ENCODE data around the gene VDR. TPM values are rescaled to one million over a fixed set of nuclear protein-coding genes. Genes with fewer than 3 reads are reported as not detected.

Gene VDR
- total and polyA plus RNA-seq, 2 experiments from 2014 or later, result not detected

DNA sequence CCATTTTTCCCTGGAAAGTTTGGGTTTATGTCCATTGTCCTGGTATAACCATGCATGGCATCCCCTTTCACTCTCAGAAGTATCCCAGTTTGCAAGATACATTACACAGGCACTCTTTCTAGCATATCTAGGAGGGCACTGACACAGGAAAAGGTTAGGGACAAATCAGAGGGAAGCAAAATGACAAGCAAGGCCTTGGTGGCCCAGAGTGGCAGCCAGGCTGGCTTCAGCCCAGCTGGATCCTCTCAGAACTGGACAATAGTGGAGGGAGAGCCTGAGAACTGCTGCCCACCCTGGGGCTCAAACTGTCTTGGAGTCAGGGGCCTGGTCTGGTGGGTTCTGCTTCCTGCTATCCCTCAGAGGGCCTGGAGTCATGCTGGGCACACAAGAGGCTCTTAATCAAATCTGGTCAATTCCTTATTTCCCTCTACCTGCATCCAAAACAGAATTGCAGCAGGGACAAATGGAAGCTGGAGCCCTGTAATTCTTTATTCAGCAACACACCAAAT lies 2.6 kb downstream of the VDR start:
- H3K9me3 ChIP-seq (ENCODE audit: low read depth), result no peaks in the 10 kb centered on the region
- TF ChIP-seq, protein P1, sequence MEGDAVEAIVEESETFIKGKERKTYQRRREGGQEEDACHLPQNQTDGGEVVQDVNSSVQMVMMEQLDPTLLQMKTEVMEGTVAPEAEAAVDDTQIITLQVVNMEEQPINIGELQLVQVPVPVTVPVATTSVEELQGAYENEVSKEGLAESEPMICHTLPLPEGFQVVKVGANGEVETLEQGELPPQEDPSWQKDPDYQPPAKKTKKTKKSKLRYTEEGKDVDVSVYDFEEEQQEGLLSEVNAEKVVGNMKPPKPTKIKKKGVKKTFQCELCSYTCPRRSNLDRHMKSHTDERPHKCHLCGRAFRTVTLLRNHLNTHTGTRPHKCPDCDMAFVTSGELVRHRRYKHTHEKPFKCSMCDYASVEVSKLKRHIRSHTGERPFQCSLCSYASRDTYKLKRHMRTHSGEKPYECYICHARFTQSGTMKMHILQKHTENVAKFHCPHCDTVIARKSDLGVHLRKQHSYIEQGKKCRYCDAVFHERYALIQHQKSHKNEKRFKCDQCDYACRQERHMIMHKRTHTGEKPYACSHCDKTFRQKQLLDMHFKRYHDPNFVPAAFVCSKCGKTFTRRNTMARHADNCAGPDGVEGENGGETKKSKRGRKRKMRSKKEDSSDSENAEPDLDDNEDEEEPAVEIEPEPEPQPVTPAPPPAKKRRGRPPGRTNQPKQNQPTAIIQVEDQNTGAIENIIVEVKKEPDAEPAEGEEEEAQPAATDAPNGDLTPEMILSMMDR (IDR thresholded peaks at IDR 0.05; ENCODE audit: low read depth, low read length), result no peak
- H3K36me3 ChIP-seq, result no peaks in the 10 kb centered on the region
- no peaks in the 10 kb centered on the region for H3K4me1 ChIP-seq (ENCODE audit: low read depth)
- H3K27me3 ChIP-seq, result peaks cover 86% of the 10 kb centered on the region
- H3K27ac ChIP-seq, result no peak overlapping the region
- H3K4me3 ChIP-seq, result no peak overlapping the region
- no peak for DNase-seq (ENCODE audit: low read depth in 1 of 2, low spot score in 1 of 2)

DNA sequence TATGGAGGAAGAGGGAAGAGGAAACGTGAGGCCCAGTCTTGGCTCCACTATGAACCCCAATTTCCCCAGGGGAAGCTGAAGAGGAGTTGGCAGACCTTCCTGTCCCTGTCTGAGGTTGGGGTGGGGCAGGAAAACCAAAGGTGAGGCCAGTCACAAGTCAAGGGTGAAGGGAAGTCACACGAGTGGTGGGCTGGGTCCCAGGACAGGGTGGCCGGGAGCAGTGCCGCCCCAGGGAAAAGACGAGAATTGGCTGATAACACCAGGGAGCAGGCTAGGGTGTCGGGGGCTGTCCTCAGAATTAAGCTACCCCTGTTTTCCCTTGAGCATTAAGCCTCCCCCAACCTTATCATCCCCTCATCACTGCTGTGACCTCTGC lies 3.1 kb downstream of the VDR start:
- no peak for DNase-seq (ENCODE audit: low read depth in 1 of 2, low spot score in 1 of 2)
- Histone ChIP-seq H3K4me1 (ENCODE audit: low read depth) (no peaks in the 10 kb centered on the region), H3K27ac (no peak overlapping the region), H3K36me3 (no peaks in the 10 kb centered on the region), H3K4me3 (no peak overlapping the region), H3K9me3 (ENCODE audit: low read depth) (no peaks in the 10 kb centered on the region), H3K27me3 (peaks cover 82% of the 10 kb centered on the region)
- TF ChIP-seq, protein P1 (IDR thresholded peaks at IDR 0.05; ENCODE audit: low read depth, low read length), result no peak

DNA sequence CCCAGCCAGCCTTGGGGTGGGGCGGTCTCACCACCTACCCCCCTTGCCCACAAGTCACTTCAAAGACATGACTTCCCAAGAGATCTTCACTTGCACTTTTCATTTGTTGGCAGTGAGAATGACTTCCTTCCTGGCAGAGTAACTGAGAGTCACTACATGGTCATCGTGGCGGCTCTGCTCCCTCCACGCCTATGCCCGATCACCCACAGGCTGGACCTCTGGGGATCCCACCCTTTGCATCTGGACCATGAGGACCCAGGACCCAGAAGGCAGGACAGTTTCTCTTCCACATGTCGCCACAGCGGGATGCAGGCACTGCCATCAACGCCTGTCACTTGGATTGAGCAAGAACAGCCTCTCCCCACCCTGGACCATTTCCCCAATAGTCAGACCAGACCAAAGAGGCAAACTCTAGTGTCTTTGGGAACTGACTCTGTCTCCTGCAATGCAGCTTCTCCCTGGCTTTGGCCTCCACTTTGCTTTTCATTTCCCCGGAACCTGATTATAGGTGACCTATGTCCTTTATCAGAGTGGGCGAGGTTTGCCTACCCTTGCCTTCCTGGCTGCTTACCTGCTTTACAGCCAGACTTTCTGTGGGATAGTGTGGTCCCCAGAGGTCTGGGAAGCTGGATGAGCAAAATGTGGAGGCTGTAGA lies 3.6 kb downstream of the VDR start:
- no peaks in the 10 kb centered on the region for H3K4me1 ChIP-seq (ENCODE audit: low read depth)
- H3K9me3 ChIP-seq (ENCODE audit: low read depth), result no peaks in the 10 kb centered on the region
- no peaks in the 10 kb centered on the region for H3K36me3 ChIP-seq
- TF ChIP-seq, protein P1 (IDR thresholded peaks at IDR 0.05; ENCODE audit: low read depth, low read length), result no peak
- no peak for DNase-seq (ENCODE audit: low read depth in 1 of 2, low spot score in 1 of 2)
- no peak overlapping the region for H3K4me3 ChIP-seq
- H3K27me3 ChIP-seq, result peaks cover 77% of the 10 kb centered on the region
- no peak overlapping the region for H3K27ac ChIP-seq

DNA sequence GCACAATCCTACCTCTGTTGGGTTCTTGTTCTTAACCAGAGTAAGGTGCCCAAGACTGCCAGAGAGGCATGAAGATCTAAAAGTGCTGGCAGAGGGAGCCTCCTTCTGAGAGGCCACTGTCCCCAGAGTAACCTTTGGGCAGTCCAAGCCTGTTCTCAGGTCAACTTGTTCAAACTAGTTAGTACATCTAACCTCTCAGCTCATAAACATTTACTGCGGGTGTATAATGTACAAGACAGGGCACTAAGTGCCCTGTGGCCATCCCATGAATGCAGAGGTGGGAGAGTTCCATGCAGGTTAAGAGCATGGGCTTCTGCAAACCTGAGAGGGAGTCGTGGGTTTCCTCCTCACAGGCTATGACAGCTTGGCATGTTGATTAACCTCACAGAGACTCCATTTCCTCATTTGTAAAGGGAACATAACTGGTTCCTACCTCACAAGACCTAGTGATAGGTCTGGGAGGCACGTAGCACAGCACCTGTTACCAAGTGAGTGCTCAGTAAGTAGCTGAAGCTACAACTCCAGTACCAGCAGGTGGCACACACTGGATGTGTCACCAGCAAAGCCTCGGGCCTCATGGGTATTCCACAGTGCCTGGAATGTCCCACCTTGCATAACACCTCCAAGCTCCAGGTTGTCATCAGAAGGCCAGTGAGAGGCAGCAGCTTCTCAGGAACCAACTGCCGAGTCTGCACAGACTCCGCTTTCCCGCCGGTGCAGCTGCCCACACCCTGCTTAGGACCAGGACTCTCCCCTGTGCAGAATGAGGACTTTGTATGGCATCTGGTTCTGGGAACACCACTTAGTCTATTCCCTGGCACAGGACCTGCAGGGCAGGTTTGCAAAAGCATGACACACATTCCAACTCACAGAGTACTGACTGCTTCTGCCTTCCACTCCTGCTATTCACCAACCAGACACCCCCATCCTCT lies 4.4 kb downstream of the VDR start:
- Histone ChIP-seq H3K27ac (no peak overlapping the region), H3K9me3 (ENCODE audit: low read depth) (no peaks in the 10 kb centered on the region), H3K36me3 (no peaks in the 10 kb centered on the region), H3K27me3 (peaks cover 76% of the 10 kb centered on the region), H3K4me1 (ENCODE audit: low read depth) (no peaks in the 10 kb centered on the region), H3K4me3 (no peak overlapping the region)
- TF ChIP-seq, protein P1 (IDR thresholded peaks at IDR 0.05; ENCODE audit: low read depth, low read length), result no peak
- DNase-seq (ENCODE audit: low read depth in 1 of 2, low spot score in 1 of 2), result no peak

DNA sequence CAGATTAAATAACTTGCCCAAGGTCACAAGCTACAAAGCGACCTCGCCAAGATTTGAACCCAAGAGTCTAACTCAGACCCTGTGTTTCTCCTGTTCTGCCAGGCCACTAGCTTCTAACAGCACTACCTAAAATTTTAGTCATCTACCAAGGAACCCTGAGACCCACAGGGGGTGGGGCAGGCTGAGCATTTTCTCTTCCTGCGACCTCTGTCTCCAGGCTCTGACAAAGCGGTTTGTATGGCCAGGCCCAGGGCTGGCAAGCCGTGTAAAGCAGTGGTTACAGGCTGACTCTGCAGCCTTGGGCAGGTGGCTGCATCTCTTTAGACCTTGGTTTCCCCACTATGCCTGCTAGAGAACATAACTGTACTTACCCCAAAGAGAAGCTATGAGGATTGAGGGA lies 5.3 kb downstream of the VDR start:
- peaks cover 69% of the 10 kb centered on the region for H3K27me3 ChIP-seq
- TF ChIP-seq, protein P1 (IDR thresholded peaks at IDR 0.05; ENCODE audit: low read depth, low read length), result no peak

More for the DNA sequence above, 5.3 kb downstream of the VDR start:
- Histone ChIP-seq H3K36me3 (no peaks in the 10 kb centered on the region), H3K9me3 (ENCODE audit: low read depth) (no peaks in the 10 kb centered on the region), H3K27ac (no peak overlapping the region), H3K4me3 (no peak overlapping the region), H3K4me1 (ENCODE audit: low read depth) (no peaks in the 10 kb centered on the region)
- no peak for DNase-seq (ENCODE audit: low read depth in 1 of 2, low spot score in 1 of 2)
